ENCODE results near the gene FRMD5. TPM values are rescaled to one million over a fixed set of nuclear protein-coding genes. Genes with fewer than 3 reads are reported as not detected.
A peak's percentile ranks its signal among the peaks of the same experiment; 100 is the strongest.

The FRMD5 gene
- 2.3 and 2.5 TPM in 2 replicates for polyA plus RNA-seq (2011; rRNA removed)
- polyA plus RNA-seq (2012; cell fraction: cytosol; rRNA removed): 0.88 and 0.90 TPM in 2 replicates
- 1.3 and 1.6 TPM in 2 replicates for polyA plus RNA-seq (2012; cell fraction: nucleus; rRNA removed)
- 2.6 to 3.6 TPM (median 3.3 TPM) in 3 replicates for polyA plus RNA-seq (2017; fragmentation: RNase III; extraction: RNeasy Plus Mini Kit Qiagen cat#74134 plus additional on column Dnase treatment)
- polyA minus RNA-seq (2011; rRNA and poly(A)+ RNA removed): 4.2 and 5.5 TPM in 2 replicates

DNA sequence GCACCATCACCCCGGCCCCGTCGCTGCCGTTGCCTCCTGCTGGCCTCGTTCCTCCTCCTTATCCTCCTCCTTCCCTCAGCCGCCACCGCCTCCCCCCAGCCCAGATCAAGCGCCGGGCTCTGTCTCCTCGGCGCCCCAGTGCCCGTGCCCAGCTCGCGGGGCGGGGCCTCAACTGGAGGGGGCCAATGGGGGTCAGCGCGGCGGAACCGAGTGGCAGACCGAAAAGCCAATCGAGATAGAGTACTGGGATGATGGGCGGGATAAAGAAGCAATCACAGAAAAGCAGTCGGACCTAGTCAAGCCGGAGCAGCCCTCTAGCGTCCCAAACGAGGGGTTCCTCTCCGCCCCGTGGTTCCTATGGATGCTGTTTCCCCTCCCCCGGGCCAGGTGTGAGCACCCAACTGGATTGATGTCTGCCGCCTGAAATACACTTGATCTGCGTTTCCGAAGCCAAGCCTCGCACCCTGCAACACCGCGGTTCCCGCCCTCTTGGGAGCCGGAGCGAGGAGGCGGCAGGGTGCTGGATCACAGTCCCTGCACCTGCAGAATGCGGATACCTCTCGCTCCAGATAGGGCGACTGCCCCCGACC is at the start of gene FRMD5:
TSS of gene FRMD5 (minus strand) at position 121 of the 590 bp plus-strand sequence.
- CTCF ChIA-PET: interaction anchor here (0.6 to 1.1 kb wide), 6 partner anchors 14 to 314 kb away, joined by 3 to 5 read pairs (median 4); no protein-coding TSS in a partner anchor
- FAIRE-seq (no peak), ATAC-seq (peak; percentile 97), DNase-seq (ENCODE audit: low read depth in 1 of 2, low spot score in 1 of 2) (peak; percentile 83 to 92)
- no peak for TF ChIP-seq MAZ (IDR thresholded peaks at IDR 0.05; ENCODE audit: borderline replicate concordance, low read depth, low read length)
- TF ChIP-seq, protein P1, sequence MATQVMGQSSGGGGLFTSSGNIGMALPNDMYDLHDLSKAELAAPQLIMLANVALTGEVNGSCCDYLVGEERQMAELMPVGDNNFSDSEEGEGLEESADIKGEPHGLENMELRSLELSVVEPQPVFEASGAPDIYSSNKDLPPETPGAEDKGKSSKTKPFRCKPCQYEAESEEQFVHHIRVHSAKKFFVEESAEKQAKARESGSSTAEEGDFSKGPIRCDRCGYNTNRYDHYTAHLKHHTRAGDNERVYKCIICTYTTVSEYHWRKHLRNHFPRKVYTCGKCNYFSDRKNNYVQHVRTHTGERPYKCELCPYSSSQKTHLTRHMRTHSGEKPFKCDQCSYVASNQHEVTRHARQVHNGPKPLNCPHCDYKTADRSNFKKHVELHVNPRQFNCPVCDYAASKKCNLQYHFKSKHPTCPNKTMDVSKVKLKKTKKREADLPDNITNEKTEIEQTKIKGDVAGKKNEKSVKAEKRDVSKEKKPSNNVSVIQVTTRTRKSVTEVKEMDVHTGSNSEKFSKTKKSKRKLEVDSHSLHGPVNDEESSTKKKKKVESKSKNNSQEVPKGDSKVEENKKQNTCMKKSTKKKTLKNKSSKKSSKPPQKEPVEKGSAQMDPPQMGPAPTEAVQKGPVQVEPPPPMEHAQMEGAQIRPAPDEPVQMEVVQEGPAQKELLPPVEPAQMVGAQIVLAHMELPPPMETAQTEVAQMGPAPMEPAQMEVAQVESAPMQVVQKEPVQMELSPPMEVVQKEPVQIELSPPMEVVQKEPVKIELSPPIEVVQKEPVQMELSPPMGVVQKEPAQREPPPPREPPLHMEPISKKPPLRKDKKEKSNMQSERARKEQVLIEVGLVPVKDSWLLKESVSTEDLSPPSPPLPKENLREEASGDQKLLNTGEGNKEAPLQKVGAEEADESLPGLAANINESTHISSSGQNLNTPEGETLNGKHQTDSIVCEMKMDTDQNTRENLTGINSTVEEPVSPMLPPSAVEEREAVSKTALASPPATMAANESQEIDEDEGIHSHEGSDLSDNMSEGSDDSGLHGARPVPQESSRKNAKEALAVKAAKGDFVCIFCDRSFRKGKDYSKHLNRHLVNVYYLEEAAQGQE (IDR thresholded peaks at IDR 0.05): no peak
- peak; percentile 63 for TF ChIP-seq POLR2A (IDR thresholded peaks at IDR 0.05; ENCODE audit: low read length)
- TF ChIP-seq CHD2 (IDR thresholded peaks at IDR 0.05; ENCODE audit: low read length, partially characterized antibody): peak; percentile 27
- TF ChIP-seq PBX3 (IDR thresholded peaks at IDR 0.05): peak; percentile 99
- 0 out of 2 replicates have a peak, but pooled peaks have one; percentile 25 for TF ChIP-seq MAX (IDR thresholded peaks at IDR 0.05)
- TF ChIP-seq NFE2L2 (conservative IDR thresholded peaks at IDR 0.05; ENCODE audit: low read length): no peak
- TF ChIP-seq BHLHE40 (IDR thresholded peaks at IDR 0.05; ENCODE audit: low read depth, low read length): 0 out of 2 replicates have a peak, but pooled peaks have one; percentile 13
- no peak for TF ChIP-seq HEYL (CRISPR knock-in tag; IDR thresholded peaks at IDR 0.05)
- Histone ChIP-seq H3K9me3 (no peaks in the 10 kb centered on the region), H3K4me1 (peaks cover 11% of the 10 kb centered on the region; the same call in 1 of the 3 replicates), H3K4me2 (peak within 1 kb of the TSS; percentile 87), H3K4me3 (peak within 1 kb of the TSS; percentile 52), H3K27ac (peak within 1 kb of the TSS; percentile 57 to 91)
- POLR2A ChIA-PET: interaction anchor here (0.6 to 1.1 kb wide), 3 partner anchors 13 to 309 kb away, joined by 3 to 6 read pairs (median 4); no protein-coding TSS in a partner anchor
- 0% methylated on average over 12 of the region's 43 CpGs for WGBS (ENCODE audit: missing lambda C conversion rate)

- ChIA-PET POLR2A (no interaction called here), CTCF (interaction anchor here (0.7 kb wide), 1 partner anchor 340 kb away, joined by 3 read pairs; no protein-coding TSS in a partner anchor)
- Histone ChIP-seq H3K9me3 (no peaks in the 10 kb centered on the region), H3K4me2 (no peak overlapping the region), H3K4me1 (no peaks in the 10 kb centered on the region), H3K27ac (no peak overlapping the region), H3K4me3 (no peak overlapping the region)
- DNase-seq (ENCODE audit: low read depth in 1 of 2, low spot score in 1 of 2) (no peak), ATAC-seq (no peak), FAIRE-seq (no peak)
- 73% methylated on average over 3 of the region's 3 CpGs for WGBS (ENCODE audit: missing lambda C conversion rate)
- TF ChIP-seq RAD21 (conservative IDR thresholded peaks at IDR 0.05 in 1 of 2, IDR thresholded peaks at IDR 0.05 in 1 of 2): peak in 1 of 2 experiments; percentile 30; a peak in 1 of 5 replicates
- TF ChIP-seq MAFK (IDR thresholded peaks at IDR 0.05; ENCODE audit: partially characterized antibody): no peak
Observed at GRCh38 chr15:44243829-44244228, 48.8 kb upstream of the FRMD5 start.

DNA sequence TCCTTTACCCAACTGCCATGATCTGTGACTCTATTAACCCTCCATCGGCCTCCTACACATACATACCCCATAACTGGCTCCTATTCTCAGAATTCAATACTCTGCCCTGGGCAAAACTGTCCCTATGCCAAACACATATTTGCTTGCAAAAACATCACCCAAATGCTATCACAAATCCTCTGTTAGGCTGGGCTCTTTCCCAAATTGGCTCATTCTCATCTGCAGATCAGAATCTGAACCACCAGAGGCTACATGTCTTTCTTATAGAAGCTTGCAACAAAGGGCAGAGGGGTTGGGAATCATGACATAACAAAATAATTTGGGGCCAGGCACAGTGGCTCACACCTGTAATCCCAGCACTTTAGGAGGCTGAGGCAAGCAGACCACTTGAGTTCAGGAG is 48.1 kb upstream of the FRMD5 start:
- ATAC-seq (no peak), DNase-seq (ENCODE audit: low read depth in 1 of 2, low spot score in 1 of 2) (no peak), FAIRE-seq (no peak)
- no peak overlapping the region for H3K4me3 ChIP-seq
- TF ChIP-seq RARB (CRISPR knock-in tag; IDR thresholded peaks at IDR 0.05) (no peak), BHLHE40 (IDR thresholded peaks at IDR 0.05; ENCODE audit: low read depth, low read length) (no peak), ZNF302 (CRISPR knock-in tag; IDR thresholded peaks at IDR 0.05) (no peak), POLR2A (IDR thresholded peaks at IDR 0.05; ENCODE audit: low read length) (no peak), HOXB5 (CRISPR knock-in tag; IDR thresholded peaks at IDR 0.05) (no peak), ESRRA (IDR thresholded peaks at IDR 0.05; ENCODE audit: borderline replicate concordance, low read length) (no peak), MAX (IDR thresholded peaks at IDR 0.05) (no peak), ELK1 (IDR thresholded peaks at IDR 0.05; ENCODE audit: low read depth, low read length) (no peak)
- no peaks in the 10 kb centered on the region for H3K4me1 ChIP-seq
- WGBS (ENCODE audit: missing lambda C conversion rate): 48% methylated on average over 1 of the region's 1 CpG
- H3K9me3 ChIP-seq: no peaks in the 10 kb centered on the region
- ChIA-PET POLR2A (no interaction called here), CTCF (interaction anchor here (0.7 kb wide), 1 partner anchor 339 kb away, joined by 3 read pairs; no protein-coding TSS in a partner anchor)
- H3K27ac ChIP-seq: no peak overlapping the region
- H3K4me2 ChIP-seq: no peak overlapping the region
